ENCODE results near the gene FYCO1. TPM values are rescaled to one million over a fixed set of nuclear protein-coding genes. Genes with fewer than 3 reads are reported as not detected.

Gene FYCO1
- total RNA-seq, 1 donor from 2014 or later: 24.7 TPM

- intact Hi-C loops (cut with micrococcal nuclease): no loop called here
These were observed 28.5 kb downstream of the FYCO1 start for GRCh38 chr3:45966950-45967640.

GRCh38 chr3:45966371-45966791, 29.2 kb downstream of the FYCO1 start:
- intact Hi-C loops (cut with micrococcal nuclease): no loop called here

GRCh38 chr3:45965653-45966052, 30.0 kb downstream of the FYCO1 start:
- intact Hi-C loops (cut with micrococcal nuclease): no loop called here

- intact Hi-C loops (cut with micrococcal nuclease): no loop called here
These were observed 30.4 kb downstream of the FYCO1 start for GRCh38 chr3:45965253-45965652.

- intact Hi-C loops (cut with micrococcal nuclease): loop anchor here (1.0 to 5.0 kb wide), 3 partner anchors 8 to 243 kb away; partner anchors contain the start of gene CCR1
These were observed 31.5 kb downstream of the FYCO1 start for GRCh38 chr3:45964139-45964538.

GRCh38 chr3:45962033-45962432, 33.6 kb downstream of the FYCO1 start:
- intact Hi-C loops (cut with micrococcal nuclease): loop anchor here (1.0 to 5.0 kb wide), 4 partner anchors 12 to 245 kb away; partner anchors contain the start of genes CCR1, CXCR6 and FYCO1

- intact Hi-C loops (cut with micrococcal nuclease): loop anchor here (5.0 kb wide), 1 partner anchor 247 kb away; the partner anchor contains the start of gene CCR1
These were observed 35.3 kb downstream of the FYCO1 start for GRCh38 chr3:45960289-45960688.

GRCh38 chr3:45959201-45959600, 36.4 kb downstream of the FYCO1 start:
- intact Hi-C loops (cut with micrococcal nuclease): no loop called here

GRCh38 chr3:45958321-45958791, 37.3 kb downstream of the FYCO1 start:
- intact Hi-C loops (cut with micrococcal nuclease): no loop called here

- intact Hi-C loops (cut with micrococcal nuclease): no loop called here
These were observed 38.0 kb downstream of the FYCO1 start for GRCh38 chr3:45957586-45957985.

- intact Hi-C loops (cut with micrococcal nuclease): no loop called here
These were observed 39.9 kb downstream of the FYCO1 start for GRCh38 chr3:45955706-45956105.

GRCh38 chr3:45955017-45955647, 40.5 kb downstream of the FYCO1 start:
- intact Hi-C loops (cut with micrococcal nuclease): no loop called here

- intact Hi-C loops (cut with micrococcal nuclease): no loop called here
These were observed 41.3 kb downstream of the FYCO1 start for GRCh38 chr3:45954306-45954705.

- intact Hi-C loops (cut with micrococcal nuclease): no loop called here
These were observed 42.1 kb downstream of the FYCO1 start for GRCh38 chr3:45953536-45953935.

- intact Hi-C loops (cut with micrococcal nuclease): no loop called here
These were observed 43.2 kb downstream of the FYCO1 start for GRCh38 chr3:45952456-45952855.

- intact Hi-C loops (cut with micrococcal nuclease): no loop called here
These were observed 43.7 kb downstream of the FYCO1 start for GRCh38 chr3:45951946-45952345.

GRCh38 chr3:45950686-45951600, 44.7 kb downstream of the FYCO1 start:
- intact Hi-C loops (cut with micrococcal nuclease): loop anchor here (1.0 kb wide), 3 partner anchors 11 to 42 kb away; no protein-coding TSS in a partner anchor

- intact Hi-C loops (cut with micrococcal nuclease): loop anchor here (1.0 kb wide), 3 partner anchors 12 to 43 kb away; no protein-coding TSS in a partner anchor
These were observed 45.5 kb downstream of the FYCO1 start for GRCh38 chr3:45950131-45950530.

GRCh38 chr3:45949432-45949831, 46.2 kb downstream of the FYCO1 start:
- intact Hi-C loops (cut with micrococcal nuclease): no loop called here

GRCh38 chr3:45948881-45949280, 46.7 kb downstream of the FYCO1 start:
- intact Hi-C loops (cut with micrococcal nuclease): no loop called here

GRCh38 chr3:45948311-45948781, 47.3 kb downstream of the FYCO1 start:
- intact Hi-C loops (cut with micrococcal nuclease): no loop called here

All from T-helper 1 cell treated with Interleukin-12 subunit alpha and Interleukin-12 subunit beta and Interleukin-4 antibody, amounts not matched to agents 30 ng/mL and 1 ng/mL, for 36 hours (primary cell).